Right ventricle myocardium superior (tissue), 1 donor: ENCODE results near the gene FAM227A. TPM values are rescaled to one million over a fixed set of nuclear protein-coding genes. Genes with fewer than 3 reads are reported as not detected.
A peak's percentile ranks its signal among the peaks of the same experiment; 100 is the strongest.
"Not testable (repeated sequence)": the region's sequence is repeated elsewhere in the genome, so short reads cannot be mapped to it uniquely, and the experiment has no call there.

Experiments used
- ATAC-seq: fragments of 200-7000 bp; cut with Tn5 transposase; one replicate; pipeline ENCODE4 v1.9.1; 2020; ENCODE audit warnings: mild to moderate bottlenecking; ENCODE audit not compliant: poor library complexity
- DNase-seq: peaks from one replicate; pipeline ENCODE4 v3.0.0-alpha.2; 2020
- intact Hi-C: fragments of 100-400 bp; cut with DNase I; formaldehyde crosslinking; loops from one replicate; pipeline ENCODE4 v1.11.2; 2022
- total RNA-seq: library from RNA; stranded (reverse); fragmentation: NEBNext Ultra II Directional; extraction: Animal tissue kit (Norgen Biotek cat#: 25700); gene quantifications from one replicate; pipeline ENCODE4 v1.2.1, GENCODE V29; 2021
- donor health status: DM: no; HTN: yes; CAD: no; lungs with severe emphysema.

FAM227A gene
- total RNA-seq, 1 donor from 2014 or later: 0.43 TPM

DNA sequence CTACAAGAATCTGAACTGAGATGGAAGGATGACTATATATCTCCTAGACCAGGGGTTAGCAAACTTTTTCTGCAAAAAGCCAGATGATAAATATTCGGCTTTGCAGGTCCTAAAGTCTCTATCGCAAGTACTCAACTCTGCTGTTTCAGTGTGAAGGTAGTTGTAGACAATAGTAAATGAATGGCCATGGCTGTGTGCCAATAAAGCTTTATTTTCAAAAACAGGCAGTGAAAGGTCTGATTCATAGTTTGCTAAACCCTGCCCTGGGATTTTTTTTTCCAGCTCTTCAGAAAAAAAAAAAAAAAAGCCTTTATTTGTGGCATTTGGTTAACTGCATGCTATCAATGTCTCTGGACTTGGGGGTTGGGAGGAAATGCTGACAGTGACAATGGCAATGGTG, 37.5 kb downstream of the FAM227A start:
- intact Hi-C loops: no loop called here
- no peak for DNase-seq

DNA sequence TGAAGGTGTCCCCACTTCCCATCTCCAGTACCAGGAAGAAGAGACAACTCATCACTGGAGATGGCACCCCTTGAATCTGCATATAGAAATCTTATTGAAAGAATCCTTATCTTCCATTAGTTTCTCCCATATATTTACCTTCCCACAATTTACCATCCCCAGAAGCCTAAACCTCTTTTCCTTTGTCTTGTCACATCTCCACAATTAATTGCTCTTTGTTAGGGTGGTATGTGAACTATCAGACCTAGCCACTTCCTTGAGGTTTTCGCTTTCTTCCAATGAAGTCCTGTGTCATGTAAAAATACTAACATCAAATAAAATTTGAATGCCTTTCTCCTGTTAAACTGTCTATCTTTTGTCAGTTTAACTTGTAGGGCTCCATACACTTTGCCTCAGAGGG, 37.9 kb downstream of the FAM227A start:
- ATAC-seq: no peak
- intact Hi-C loops: no loop called here
- no peak for DNase-seq

More for the DNA sequence above, 37.5 kb downstream of the FAM227A start:
- ATAC-seq: no peak

GRCh38 chr22:38615064-38615405, 41.2 kb downstream of the FAM227A start:
- intact Hi-C loops, ATAC-seq, DNase-seq: not testable (repeated sequence)

- intact Hi-C loops: no loop called here
- DNase-seq (no peak), ATAC-seq (peak; percentile 87)
Measured at GRCh38 chr22:38614332-38615063, 41.7 kb downstream of the FAM227A start.

GRCh38 chr22:38613588-38613987, 42.6 kb downstream of the FAM227A start:
- no peak for ATAC-seq
- intact Hi-C loops: no loop called here
- no peak for DNase-seq

GRCh38 chr22:38612217-38613006, 43.8 kb downstream of the FAM227A start:
- intact Hi-C loops: no loop called here
- no peak for DNase-seq
- no peak for ATAC-seq

GRCh38 chr22:38611559-38611958, 44.6 kb downstream of the FAM227A start:
- intact Hi-C loops: no loop called here

DNA sequence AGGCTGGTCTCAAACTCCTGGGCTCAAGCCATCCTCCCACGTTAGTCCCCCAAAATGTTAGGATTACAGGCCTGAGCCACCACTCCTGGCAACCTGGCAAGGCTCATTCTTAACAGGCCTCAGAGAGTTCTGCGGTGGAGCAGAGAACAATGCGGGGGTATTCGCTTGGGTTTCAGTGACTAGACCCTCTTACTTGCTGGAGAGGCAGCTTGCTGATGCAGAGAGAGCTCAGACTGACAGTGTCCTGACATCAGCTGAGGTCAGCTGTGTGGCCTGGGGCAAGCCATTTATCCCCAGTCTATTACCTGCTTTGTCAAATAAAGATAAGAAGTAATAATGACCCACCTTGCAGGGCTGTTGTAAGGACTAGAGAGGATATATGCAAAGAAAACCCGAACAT, 46.0 kb downstream of the FAM227A start:
- intact Hi-C loops: no loop called here
- no peak for DNase-seq
- ATAC-seq: no peak

More at GRCh38 chr22:38611559-38611958, 44.6 kb downstream of the FAM227A start:
- no peak for ATAC-seq
- no peak for DNase-seq

GRCh38 chr22:38608992-38609750, 47.0 kb downstream of the FAM227A start:
- DNase-seq (no peak), ATAC-seq (no peak)
- intact Hi-C loops: no loop called here

DNA sequence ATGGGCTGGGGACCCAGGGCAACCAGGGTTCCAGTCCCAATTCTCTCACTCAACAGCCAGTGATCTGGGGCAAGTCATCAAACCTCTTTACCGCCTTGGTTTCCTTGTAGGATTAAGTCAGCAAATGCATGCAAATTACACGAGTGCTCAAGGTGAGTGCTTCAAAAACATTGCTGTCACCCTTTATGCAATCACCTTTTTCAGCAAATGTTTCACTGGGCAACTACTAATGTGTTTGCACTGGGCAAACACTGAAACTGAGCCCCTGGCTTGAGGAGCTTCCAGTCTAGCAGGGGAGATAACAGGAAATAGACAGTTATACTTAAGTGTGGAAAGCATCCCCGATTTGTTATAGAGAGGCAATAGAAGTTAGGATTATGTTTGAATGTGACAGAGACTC, 48.5 kb downstream of the FAM227A start:
- intact Hi-C loops: no loop called here
- no peak for DNase-seq
- ATAC-seq: no peak

DNA sequence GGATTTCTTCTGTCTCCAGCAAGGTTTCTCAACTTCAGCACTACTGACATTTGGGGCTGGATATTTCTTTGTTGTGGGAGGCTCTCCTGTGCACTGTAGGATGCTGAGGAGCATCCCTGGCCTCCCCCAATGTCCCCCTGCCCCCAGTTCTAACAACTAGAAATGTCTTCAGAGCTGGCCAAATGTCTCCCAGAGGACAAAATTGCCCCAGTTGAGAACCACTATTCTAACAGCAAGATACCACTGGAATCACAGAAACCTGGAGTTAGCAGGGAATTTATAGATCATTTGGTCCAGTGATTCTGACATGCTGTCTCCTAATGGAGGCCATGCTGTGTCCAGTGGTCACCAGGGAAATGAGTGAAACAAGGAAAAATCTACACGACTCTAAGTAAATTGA, 54.0 kb downstream of the FAM227A start:
- ATAC-seq (no peak), DNase-seq (no peak)
- intact Hi-C loops: no loop called here

- intact Hi-C loops: no loop called here
- ATAC-seq (no peak), DNase-seq (no peak)
Measured at GRCh38 chr22:38601221-38601764, 54.9 kb downstream of the FAM227A start.

DNA sequence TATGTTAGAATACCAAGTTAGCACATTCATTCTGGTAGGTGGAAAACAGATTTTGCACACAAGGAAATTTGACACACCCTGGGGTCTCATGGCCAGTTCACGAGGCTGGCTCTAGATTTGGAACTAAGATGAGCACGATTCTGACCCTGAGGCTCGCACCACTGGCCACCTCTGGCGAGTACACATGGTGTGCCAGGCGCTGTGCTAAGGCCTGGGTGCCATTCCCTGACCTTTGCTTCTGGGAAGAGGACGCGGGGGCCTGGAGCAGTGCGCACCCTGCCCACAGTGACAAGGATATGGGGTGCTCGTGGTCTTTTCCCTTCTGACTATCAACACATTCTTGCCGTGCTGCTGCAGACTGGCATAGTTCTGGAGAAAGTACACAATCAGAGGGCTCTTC, 56.7 kb downstream of the FAM227A start:
- no peak for DNase-seq
- intact Hi-C loops: no loop called here
- no peak for ATAC-seq

- DNase-seq, ATAC-seq, intact Hi-C loops: not testable (repeated sequence)
Measured at GRCh38 chr22:38582923-38583322, 73.3 kb downstream of the FAM227A start.

GRCh38 chr22:38578505-38578904, 77.7 kb downstream of the FAM227A start:
- intact Hi-C loops: no loop called here
- no peak for DNase-seq
- no peak for ATAC-seq

GRCh38 chr22:38572065-38572464, 84.1 kb downstream of the FAM227A start:
- DNase-seq (no peak), ATAC-seq (no peak)
- intact Hi-C loops: loop anchor here (5.0 kb wide), 1 partner anchor 515 kb away; the partner anchor contains the start of gene PICK1

- DNase-seq: peak; percentile 49
- ATAC-seq: peak; percentile 62
- intact Hi-C loops: loop anchor here (5.0 kb wide), 1 partner anchor 514 kb away; the partner anchor contains the start of gene PICK1
Measured at GRCh38 chr22:38570779-38571364, 85.3 kb downstream of the FAM227A start.

GRCh38 chr22:38569972-38570778, 86.0 kb downstream of the FAM227A start, which contains the start of gene DMC1:
TSS of gene DMC1 (minus strand) at chr22:38570183. CDS start at chr22:38568256, 1,927 bp downstream.
- peak; percentile 99 for ATAC-seq
- intact Hi-C loops: loop anchor here (5.0 to 10.0 kb wide), 2 partner anchors 55 to 513 kb away; partner anchors contain the start of gene PICK1
- peak; percentile 93 for DNase-seq
